H9 (cell line): ENCODE measurements around the gene PDPN. TPM values are rescaled to one million over a fixed set of nuclear protein-coding genes. Genes with fewer than 3 reads are reported as not detected.
A peak's percentile ranks its signal among the peaks of the same experiment; 100 is the strongest.

Experiments used
- DNase-seq: peaks from one replicate; pipeline ENCODE4 v3.0.0-alpha.2; 2017
- H2AFZ ChIP-seq: one replicate; pipeline ENCODE4 v1.6.1; 2013; ENCODE audit warnings: mild to moderate bottlenecking, low read length, control low read depth, moderate library complexity
- H2AK5ac ChIP-seq: 2 replicates; pipeline ENCODE4 v1.6.1; 2013; ENCODE audit warnings: low read length, control low read depth, mixed read lengths; ENCODE audit not compliant: insufficient read length
- H2BK120ac ChIP-seq: one replicate; pipeline ENCODE4 v1.6.1; 2013; ENCODE audit warnings: low read depth, mild to moderate bottlenecking, low read length, control low read depth, inconsistent platforms; ENCODE audit not compliant: poor library complexity, severe bottlenecking
- H2BK12ac ChIP-seq: 2 replicates; pipeline ENCODE4 v1.6.1; 2013; ENCODE audit warnings: low read length, control low read depth, mixed read lengths, low read depth; ENCODE audit not compliant: insufficient read length
- H2BK15ac ChIP-seq: 2 replicates; pipeline ENCODE4 v1.6.1; 2013; ENCODE audit warnings: low read depth, low read length, control low read depth
- H2BK20ac ChIP-seq: one replicate; pipeline ENCODE4 v1.6.1; 2013; ENCODE audit warnings: low read depth, mild to moderate bottlenecking, low read length, control low read depth, inconsistent platforms; ENCODE audit not compliant: poor library complexity, severe bottlenecking
- H2BK5ac ChIP-seq: 2 replicates; pipeline ENCODE4 v1.6.1; 2013; ENCODE audit warnings: low read length, control low read depth, mixed read lengths; ENCODE audit not compliant: insufficient read length
- H3K14ac ChIP-seq: 2 replicates; pipeline ENCODE4 v1.6.1; 2013; ENCODE audit warnings: low read length, control low read depth; ENCODE audit not compliant: insufficient read depth
- H3K18ac ChIP-seq: 2 replicates; pipeline ENCODE4 v1.6.1; 2013; ENCODE audit warnings: low read depth, mild to moderate bottlenecking, mixed read lengths, low read length, control low read depth; ENCODE audit not compliant: insufficient read length
- H3K23ac ChIP-seq: 2 replicates; pipeline ENCODE4 v1.6.1; 2013; ENCODE audit warnings: low read length, control low read depth, mixed read lengths, low read depth; ENCODE audit not compliant: insufficient read length
- H3K23me2 ChIP-seq: 2 replicates; pipeline ENCODE4 v1.6.1; 2013; ENCODE audit warnings: low read depth, mild to moderate bottlenecking, mixed read lengths, low read length, control low read depth; ENCODE audit not compliant: insufficient read length, poor library complexity, severe bottlenecking
- H3K27ac ChIP-seq: 2 replicates; pipeline ENCODE4 v1.5.1; 2013; ENCODE audit warnings: low read length, control low read depth, mixed read lengths, low read depth; ENCODE audit not compliant: insufficient read length
- H3K27me3 ChIP-seq: 2 replicates; pipeline ENCODE4 v1.6.1; 2013; ENCODE audit warnings: low read length, control low read depth, inconsistent platforms; ENCODE audit not compliant: insufficient read depth
- H3K4ac ChIP-seq: 2 replicates; pipeline ENCODE4 v1.6.1; 2013; ENCODE audit warnings: low read depth, mild to moderate bottlenecking, control low read depth, inconsistent platforms, low read length, moderate library complexity
- H3K4me1 ChIP-seq: 2 replicates; pipeline ENCODE4 v1.6.1; 2013; ENCODE audit warnings: low read length, control low read depth, inconsistent platforms; ENCODE audit not compliant: insufficient read depth
- H3K4me2 ChIP-seq: 2 replicates; pipeline ENCODE4 v1.6.1; 2013; ENCODE audit warnings: low read length, control low read depth, mixed read lengths; ENCODE audit not compliant: insufficient read length, insufficient read depth
- H3K56ac ChIP-seq: 2 replicates; pipeline ENCODE4 v1.6.1; 2013; ENCODE audit warnings: low read depth, mild to moderate bottlenecking, mixed read lengths, low read length, control low read depth; ENCODE audit not compliant: insufficient read length
- H3K79me1 ChIP-seq: 2 replicates; pipeline ENCODE4 v1.6.1; 2013; ENCODE audit warnings: low read depth, mild to moderate bottlenecking, moderate library complexity, low read length, control low read depth, inconsistent platforms; ENCODE audit not compliant: insufficient read depth, poor library complexity, severe bottlenecking
- H3K79me2 ChIP-seq: 2 replicates; pipeline ENCODE4 v1.6.1; 2013; ENCODE audit warnings: low read length, control low read depth, inconsistent platforms; ENCODE audit not compliant: insufficient read depth
- H3K9ac ChIP-seq: 2 replicates; pipeline ENCODE4 v1.6.1; 2013; ENCODE audit warnings: low read length, control low read depth, mixed read lengths; ENCODE audit not compliant: insufficient read length; ENCODE audit errors: extremely low read depth
- H3K9me3 ChIP-seq: one replicate; pipeline ENCODE4 v1.6.1; 2013; ENCODE audit warnings: low read depth, low read length, inconsistent platforms; ENCODE audit not compliant: control insufficient read depth
- H3T11ph ChIP-seq: one replicate; pipeline ENCODE4 v1.6.1; 2013; ENCODE audit warnings: mild to moderate bottlenecking, low read length, control low read depth, inconsistent platforms
- H4K20me1 ChIP-seq: one replicate; pipeline ENCODE4 v1.6.1; 2013; ENCODE audit not compliant: control insufficient read depth, insufficient read length, insufficient read depth
- H4K5ac ChIP-seq: 2 replicates; pipeline ENCODE4 v1.6.1; 2013; ENCODE audit warnings: low read depth, mild to moderate bottlenecking, mixed read lengths, low read length, control low read depth; ENCODE audit not compliant: insufficient read length
- H4K8ac ChIP-seq: replicated peaks from 2 replicates; pipeline ENCODE4 v1.6.1; 2013; ENCODE audit warnings: low read length, control low read depth, mixed read lengths, low read depth; ENCODE audit not compliant: insufficient read length
- H4K91ac ChIP-seq: 2 replicates; pipeline ENCODE4 v1.6.1; 2013; ENCODE audit warnings: low read depth, mild to moderate bottlenecking, moderate library complexity, mixed read lengths, low read length, control low read depth; ENCODE audit not compliant: insufficient read length
- H3K27ac Mint-ChIP-seq, 3 experiments: 2 replicates in 2 of 3; 3 replicates in 1 of 3; pipeline ENCODE4 v1.8.0; 2020 to 2021; ENCODE audit warnings: mixed read lengths in 3 of 3, mild to moderate bottlenecking in 1 of 3, moderate library complexity in 1 of 3
- H3K27me3 Mint-ChIP-seq: 2 replicates; pipeline ENCODE4 v1.8.0; 2021; ENCODE audit warnings: low read depth, mild to moderate bottlenecking, moderate library complexity, mixed read lengths
- H3K36me3 Mint-ChIP-seq, 3 experiments: 2 replicates in 2 of 3; 3 replicates in 1 of 3; pipeline ENCODE4 v1.8.0; 2020 to 2021; ENCODE audit warnings: low read depth in 3 of 3, mixed read lengths in 3 of 3; ENCODE audit not compliant: insufficient read depth in 1 of 3
- H3K4me1 Mint-ChIP-seq, 2 experiments: 2 replicates each; pipeline ENCODE4 v1.8.0; 2020; ENCODE audit warnings: mixed read lengths in 2 of 2
- H3K4me3 Mint-ChIP-seq, 2 experiments: 2 replicates in 1 of 2; 3 replicates in 1 of 2; pipeline ENCODE4 v1.8.0; 2020 to 2021; ENCODE audit warnings: mild to moderate bottlenecking in 2 of 2, mixed read lengths in 2 of 2, moderate library complexity in 1 of 2
- H3K9me3 Mint-ChIP-seq, 2 experiments: 2 replicates in 1 of 2; 3 replicates in 1 of 2; pipeline ENCODE4 v1.8.0; 2020; ENCODE audit warnings: mild to moderate bottlenecking in 2 of 2, mixed read lengths in 2 of 2, moderate library complexity in 1 of 2
- CTCF ChIP-seq: fragments of 200-600 bp; sonication (generic); conservative IDR thresholded peaks from 3 replicates; pipeline ENCODE4 v1.8.0; 2021; ENCODE audit warnings: antibody characterized with exemption, mild to moderate bottlenecking
- WGBS: extraction: QIAGEN DNeasy Blood & Tissue Kit; methylation state at CpG from one replicate; pipeline ENCODE4 v1.1.7; 2013; ENCODE audit warnings: missing lambda C conversion rate, low lambda C conversion rate, mixed read lengths; ENCODE audit not compliant: insufficient read length; ENCODE audit errors: extremely low coverage; 5-methylcytosine and 5-hydroxymethylcytosine counted together
- total RNA-seq: library from RNA; stranded (reverse); gene quantifications from 2 replicates; pipeline ENCODE4 v1.2.1, GENCODE V29; 2021

The PDPN gene
- total RNA-seq, 1 experiment from 2014 or later: 205 TPM

GRCh38 chr1:13600762-13601453 lies 17.3 kb downstream of the PDPN start:
- no peaks in the 10 kb centered on the region for H3K27me3 ChIP-seq
- H3K4me2 ChIP-seq: no peak overlapping the region
- no peak overlapping the region for H2BK5ac ChIP-seq
- WGBS: no CpG with 5 or more reads among the region's 7 CpGs
- no peak overlapping the region for H3K27ac ChIP-seq
- no peaks in the 10 kb centered on the region for H4K20me1 ChIP-seq
- H2AK5ac ChIP-seq: no peak overlapping the region
- no peaks in the 10 kb centered on the region for H3K9me3 Mint-ChIP-seq
- H3K36me3 Mint-ChIP-seq: peaks cover 13 to 51% (median 30%) of the 10 kb centered on the region in 3 experiments; a peak in 6 of 7 replicates
- H2BK20ac ChIP-seq: no peak overlapping the region
- H2BK12ac ChIP-seq: peak overlapping the region; percentile 18
- no peak overlapping the region for H4K5ac ChIP-seq
- no peak overlapping the region for H2AFZ ChIP-seq
- no peak overlapping the region for H3T11ph ChIP-seq
- H3K23ac ChIP-seq: no peak overlapping the region
- no peak overlapping the region for H4K91ac ChIP-seq
- H3K79me2 ChIP-seq: peaks cover 9% of the 10 kb centered on the region; the same call in 1 of the 2 replicates
- no peak overlapping the region for H4K8ac ChIP-seq
- H3K27ac Mint-ChIP-seq: peak overlapping the region; percentile 55 to 93 (median 73); a peak in 6 of 7 replicates
- no peak for DNase-seq
- no peak overlapping the region for H3K9ac ChIP-seq
- no peak overlapping the region for H3K4me3 Mint-ChIP-seq
- H3K56ac ChIP-seq: no peak overlapping the region
- H3K4ac ChIP-seq: no peak overlapping the region
- no peak overlapping the region for H3K18ac ChIP-seq
- H3K4me1 Mint-ChIP-seq: peaks cover 49 to 54% of the 10 kb centered on the region in 2 experiments
- no peak overlapping the region for H2BK120ac ChIP-seq
- H3K9me3 ChIP-seq: no peaks in the 10 kb centered on the region
- no peaks in the 10 kb centered on the region for H3K79me1 ChIP-seq
- no peak overlapping the region for H2BK15ac ChIP-seq
- no peak for TF ChIP-seq CTCF
- H3K23me2 ChIP-seq: peaks cover 5% of the 10 kb centered on the region
- no peaks in the 10 kb centered on the region for H3K27me3 Mint-ChIP-seq
- H3K4me1 ChIP-seq: peaks cover 8% of the 10 kb centered on the region; the same call in 1 of the 2 replicates
- H3K14ac ChIP-seq: no peak overlapping the region
